Uterus (tissue), 2 donors: Measurements from ENCODE around the gene ADCY5.

Experiments used
- POLR2A ChIP-seq, 2 donors: fragments of 450-650 bp; IDR thresholded peaks; one replicate each; pipeline ENCODE4 v1.6.1; 2016; ENCODE audit warnings: antibody characterized with exemption in 2 of 2, mild to moderate bottlenecking in 1 of 2, moderate library complexity in 1 of 2
- TF ChIP-seq, protein P1 (sequence below), 4 experiments: fragments of 200-600 bp in 2 of 4; fragments of 450-650 bp in 2 of 4; sonication (generic) in 2 of 4; IDR thresholded peaks; one replicate each; pipeline ENCODE4 v1.5.1; 2016 to 2019; ENCODE audit warnings: antibody characterized with exemption in 4 of 4, mild to moderate bottlenecking in 2 of 4, moderate library complexity in 1 of 4

DNA sequence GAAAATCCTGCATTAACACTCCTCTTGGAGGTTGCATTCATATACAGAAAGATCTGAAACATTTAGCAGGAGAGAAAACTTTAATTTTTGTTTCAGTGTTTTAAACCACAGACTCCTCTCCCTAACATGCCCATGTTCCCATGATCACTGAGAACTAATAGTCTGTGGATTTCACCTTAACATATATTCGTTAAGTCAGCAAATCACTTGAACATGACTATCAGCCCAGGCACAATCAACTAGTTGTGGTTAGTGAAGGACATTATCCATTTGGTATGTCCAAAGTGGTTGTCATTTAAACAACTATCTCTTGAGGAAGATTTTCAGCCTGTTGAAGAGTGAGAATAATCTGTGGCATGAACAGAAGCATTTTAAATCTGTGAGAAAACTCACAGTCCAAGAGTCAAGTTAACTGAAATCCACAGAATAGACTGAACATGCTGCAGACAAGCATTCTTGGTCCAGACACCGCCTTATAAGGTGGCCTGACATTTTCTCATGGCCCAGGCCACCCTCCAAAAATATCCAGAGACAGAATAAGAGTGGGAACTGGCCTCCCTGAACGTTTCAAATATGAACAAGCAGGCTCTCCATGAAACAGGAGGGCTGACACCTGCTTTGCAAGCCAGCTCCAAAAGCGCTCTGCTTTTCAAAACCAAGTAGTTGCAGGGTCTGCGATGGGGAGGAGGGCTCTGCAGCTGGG, 39.9 kb upstream of the ADCY5 start:
- TF ChIP-seq, protein P1, sequence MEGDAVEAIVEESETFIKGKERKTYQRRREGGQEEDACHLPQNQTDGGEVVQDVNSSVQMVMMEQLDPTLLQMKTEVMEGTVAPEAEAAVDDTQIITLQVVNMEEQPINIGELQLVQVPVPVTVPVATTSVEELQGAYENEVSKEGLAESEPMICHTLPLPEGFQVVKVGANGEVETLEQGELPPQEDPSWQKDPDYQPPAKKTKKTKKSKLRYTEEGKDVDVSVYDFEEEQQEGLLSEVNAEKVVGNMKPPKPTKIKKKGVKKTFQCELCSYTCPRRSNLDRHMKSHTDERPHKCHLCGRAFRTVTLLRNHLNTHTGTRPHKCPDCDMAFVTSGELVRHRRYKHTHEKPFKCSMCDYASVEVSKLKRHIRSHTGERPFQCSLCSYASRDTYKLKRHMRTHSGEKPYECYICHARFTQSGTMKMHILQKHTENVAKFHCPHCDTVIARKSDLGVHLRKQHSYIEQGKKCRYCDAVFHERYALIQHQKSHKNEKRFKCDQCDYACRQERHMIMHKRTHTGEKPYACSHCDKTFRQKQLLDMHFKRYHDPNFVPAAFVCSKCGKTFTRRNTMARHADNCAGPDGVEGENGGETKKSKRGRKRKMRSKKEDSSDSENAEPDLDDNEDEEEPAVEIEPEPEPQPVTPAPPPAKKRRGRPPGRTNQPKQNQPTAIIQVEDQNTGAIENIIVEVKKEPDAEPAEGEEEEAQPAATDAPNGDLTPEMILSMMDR (IDR thresholded peaks at IDR 0.05), result no peak
- TF ChIP-seq POLR2A (IDR thresholded peaks at IDR 0.05), result no peak
